KMS-11 (cell line): ENCODE results near the gene TIMP3.
"Not testable (repeated sequence)": the region's sequence is repeated elsewhere in the genome, so short reads cannot be mapped to it uniquely, and the experiment has no call there.

Experiments used
- H2AFZ ChIP-seq: fragments of 200-600 bp; sonication (generic); 2 replicates; pipeline ENCODE4 v1.6.1; 2016; ENCODE audit warnings: antibody characterized with exemption, mixed run types, low read depth
- H3K27ac ChIP-seq: fragments of 200-600 bp; sonication (generic); 2 replicates; pipeline ENCODE4 v1.6.1; 2016; ENCODE audit warnings: mild to moderate bottlenecking, mixed run types
- H3K27me3 ChIP-seq: fragments of 200-600 bp; sonication (generic); 2 replicates; pipeline ENCODE4 v1.6.1; 2017; ENCODE audit warnings: mild to moderate bottlenecking, low read depth, mixed run types, moderate library complexity; ENCODE audit not compliant: insufficient read depth
- H3K36me3 ChIP-seq: fragments of 200-600 bp; sonication (generic); 2 replicates; pipeline ENCODE4 v1.6.1; 2017; ENCODE audit warnings: mild to moderate bottlenecking, mixed run types; ENCODE audit not compliant: insufficient read depth
- H3K4me1 ChIP-seq: fragments of 200-600 bp; sonication (generic); 2 replicates; pipeline ENCODE4 v1.6.1; 2016; ENCODE audit warnings: mild to moderate bottlenecking, low read depth, mixed run types; ENCODE audit not compliant: poor library complexity, severe bottlenecking
- H3K4me2 ChIP-seq: fragments of 200-600 bp; sonication (generic); 2 replicates; pipeline ENCODE4 v1.7.0; 2016; ENCODE audit warnings: mild to moderate bottlenecking, mixed run types
- H3K4me3 ChIP-seq: fragments of 200-600 bp; sonication (generic); IDR thresholded peaks from 2 replicates; pipeline ENCODE4 v1.6.1; 2017; ENCODE audit warnings: low read depth, low read length, mixed read lengths; ENCODE audit not compliant: insufficient read depth
- H3K79me2 ChIP-seq: fragments of 200-600 bp; sonication (generic); 2 replicates; pipeline ENCODE4 v1.6.1; 2016; ENCODE audit warnings: low read depth, mixed run types; ENCODE audit not compliant: insufficient read depth
- H3K9ac ChIP-seq: fragments of 200-600 bp; sonication (generic); 2 replicates; pipeline ENCODE4 v1.6.1; 2016; ENCODE audit warnings: mild to moderate bottlenecking, mixed run types
- H4K20me1 ChIP-seq: fragments of 200-600 bp; sonication (generic); 2 replicates; pipeline ENCODE4 v1.6.1; 2016; ENCODE audit warnings: mild to moderate bottlenecking, mixed run types; ENCODE audit not compliant: insufficient read depth
- TF ChIP-seq, protein P1 (sequence below): fragments of 200-600 bp; sonication (generic); conservative IDR thresholded peaks from 2 replicates; pipeline ENCODE4 v1.6.1; 2017; ENCODE audit warnings: low read depth, mild to moderate bottlenecking, antibody characterized with exemption, low read length, moderate library complexity, mixed read lengths

The TIMP3 gene

DNA sequence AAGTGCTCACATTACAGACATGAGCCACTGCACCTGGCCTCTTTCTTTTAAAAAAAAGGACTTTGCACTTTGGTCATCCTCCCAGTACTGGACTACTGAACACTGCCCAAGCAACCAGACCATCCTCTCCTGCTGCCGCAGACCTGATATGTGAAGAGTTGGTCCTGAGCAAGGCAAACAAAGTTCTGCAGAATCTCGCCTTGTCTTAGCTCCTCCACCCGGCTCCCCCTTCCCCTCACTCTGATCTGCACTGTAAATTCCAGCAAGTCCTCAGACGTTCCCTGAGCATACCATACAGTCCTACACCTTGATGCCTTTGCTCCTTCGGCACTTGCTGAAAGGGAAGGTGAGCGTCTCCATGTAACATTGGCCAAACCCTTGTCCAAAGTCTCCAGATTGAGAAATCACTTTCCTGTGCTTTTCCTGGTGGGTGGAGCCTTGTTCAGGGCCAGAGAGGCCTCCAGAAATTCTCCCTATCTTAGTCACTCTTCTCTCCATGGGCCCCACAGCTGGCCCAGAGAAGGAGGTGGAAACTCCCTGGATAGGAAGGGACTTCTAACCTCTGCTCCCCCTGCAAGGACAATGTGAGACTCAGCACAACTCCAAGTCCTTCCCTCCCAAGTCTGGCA lies 47.0 kb upstream of the TIMP3 start:
- Histone ChIP-seq H3K27ac (no peak overlapping the region), H3K27me3 (no peaks in the 10 kb centered on the region), H3K36me3 (no peaks in the 10 kb centered on the region), H3K4me1 (no peaks in the 10 kb centered on the region), H4K20me1 (no peaks in the 10 kb centered on the region), H3K4me3 (no peak overlapping the region), H3K9ac (no peak overlapping the region), H3K4me2 (no peak overlapping the region), H3K79me2 (no peaks in the 10 kb centered on the region), H2AFZ (no peak overlapping the region)
- TF ChIP-seq, protein P1, sequence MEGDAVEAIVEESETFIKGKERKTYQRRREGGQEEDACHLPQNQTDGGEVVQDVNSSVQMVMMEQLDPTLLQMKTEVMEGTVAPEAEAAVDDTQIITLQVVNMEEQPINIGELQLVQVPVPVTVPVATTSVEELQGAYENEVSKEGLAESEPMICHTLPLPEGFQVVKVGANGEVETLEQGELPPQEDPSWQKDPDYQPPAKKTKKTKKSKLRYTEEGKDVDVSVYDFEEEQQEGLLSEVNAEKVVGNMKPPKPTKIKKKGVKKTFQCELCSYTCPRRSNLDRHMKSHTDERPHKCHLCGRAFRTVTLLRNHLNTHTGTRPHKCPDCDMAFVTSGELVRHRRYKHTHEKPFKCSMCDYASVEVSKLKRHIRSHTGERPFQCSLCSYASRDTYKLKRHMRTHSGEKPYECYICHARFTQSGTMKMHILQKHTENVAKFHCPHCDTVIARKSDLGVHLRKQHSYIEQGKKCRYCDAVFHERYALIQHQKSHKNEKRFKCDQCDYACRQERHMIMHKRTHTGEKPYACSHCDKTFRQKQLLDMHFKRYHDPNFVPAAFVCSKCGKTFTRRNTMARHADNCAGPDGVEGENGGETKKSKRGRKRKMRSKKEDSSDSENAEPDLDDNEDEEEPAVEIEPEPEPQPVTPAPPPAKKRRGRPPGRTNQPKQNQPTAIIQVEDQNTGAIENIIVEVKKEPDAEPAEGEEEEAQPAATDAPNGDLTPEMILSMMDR, result no peak

DNA sequence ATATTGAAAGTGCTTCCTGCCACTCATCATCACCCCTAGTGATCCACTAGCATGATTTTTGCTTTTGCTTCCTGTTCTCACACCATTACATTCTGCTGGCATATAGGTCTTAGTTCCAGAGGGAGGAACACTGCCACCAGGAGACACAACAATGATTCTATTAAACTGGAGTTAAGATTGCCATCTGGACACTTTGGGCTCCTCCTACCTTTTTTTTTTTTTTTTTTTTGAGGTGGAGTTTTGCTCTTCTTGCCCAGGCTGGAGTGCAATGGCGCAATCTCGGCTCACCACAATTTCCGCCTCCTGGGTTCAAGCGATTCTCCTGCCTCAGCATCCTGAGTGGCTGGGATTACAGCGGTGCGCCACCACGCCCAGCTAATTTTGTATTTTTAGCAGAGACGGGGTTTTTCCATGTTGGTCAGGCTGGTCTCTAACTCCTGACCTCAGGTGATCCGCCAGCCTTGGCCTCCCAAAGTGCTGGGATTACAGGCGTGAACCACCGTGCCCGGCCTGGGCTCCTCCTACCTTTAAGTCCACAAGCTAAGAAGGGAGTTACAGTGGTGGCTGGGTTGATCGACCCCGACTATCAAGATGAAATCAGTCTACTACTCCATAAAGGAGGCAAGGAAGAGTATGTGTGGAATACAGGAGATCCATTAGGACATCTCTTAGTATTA lies 44.3 kb upstream of the TIMP3 start:
- not testable (repeated sequence) for H3K4me2 ChIP-seq, H3K79me2 ChIP-seq, H3K36me3 ChIP-seq, H3K27ac ChIP-seq, H3K27me3 ChIP-seq, H2AFZ ChIP-seq, H3K4me1 ChIP-seq, H3K9ac ChIP-seq, H4K20me1 ChIP-seq, H3K4me3 ChIP-seq

DNA sequence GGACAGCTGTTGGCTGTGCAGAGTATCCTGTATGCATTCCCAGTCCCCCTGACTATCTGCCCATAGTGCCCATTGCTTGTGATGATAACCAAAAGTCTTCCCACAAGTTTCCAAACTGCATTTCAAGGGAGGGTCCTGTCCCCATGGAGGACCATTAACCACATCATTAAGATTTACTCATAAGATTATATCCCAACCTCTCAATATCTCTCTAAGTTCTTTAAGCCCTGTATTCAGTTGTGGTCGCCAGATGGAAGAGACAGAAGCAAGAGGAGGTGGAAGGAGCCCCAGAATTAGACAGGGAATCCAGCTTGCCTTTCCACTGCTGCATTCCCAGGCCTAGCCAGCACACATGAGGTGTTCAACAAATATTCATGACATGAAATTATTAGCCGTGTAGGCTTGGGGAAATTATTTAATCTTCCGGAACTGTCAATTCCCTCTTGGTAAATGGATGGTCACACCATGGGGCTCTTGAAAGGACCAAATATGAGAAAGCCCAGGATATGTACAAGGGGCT lies 42.6 kb upstream of the TIMP3 start:
- no peak overlapping the region for H3K4me3 ChIP-seq
- H3K4me2 ChIP-seq, result no peak overlapping the region
- H3K79me2 ChIP-seq, result no peaks in the 10 kb centered on the region
- no peak overlapping the region for H2AFZ ChIP-seq
- H3K27me3 ChIP-seq, result no peaks in the 10 kb centered on the region
- no peaks in the 10 kb centered on the region for H3K36me3 ChIP-seq
- no peaks in the 10 kb centered on the region for H4K20me1 ChIP-seq
- H3K27ac ChIP-seq, result no peak overlapping the region
- no peaks in the 10 kb centered on the region for H3K4me1 ChIP-seq
- TF ChIP-seq, protein P1, result no peak
- no peak overlapping the region for H3K9ac ChIP-seq

DNA sequence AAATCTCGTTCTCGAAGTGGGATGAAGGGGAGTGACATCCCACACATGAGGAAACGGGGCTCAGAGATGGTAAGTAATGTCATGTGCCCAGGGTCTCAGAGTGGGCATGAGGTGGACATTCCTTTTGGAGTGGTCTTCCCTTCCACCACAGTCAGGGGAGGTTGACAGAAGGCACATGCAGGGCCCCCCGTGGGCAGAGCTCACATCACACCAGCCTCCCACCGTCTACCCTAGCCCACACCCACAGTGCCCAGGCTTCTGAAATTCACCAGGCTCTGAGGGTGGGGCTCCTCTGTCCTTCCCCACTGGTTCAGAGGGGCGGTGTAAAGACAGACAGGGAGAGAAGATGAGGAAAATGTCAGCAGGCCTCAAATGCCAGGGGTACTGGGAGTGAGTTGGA lies 41.1 kb upstream of the TIMP3 start:
- no peaks in the 10 kb centered on the region for H3K27me3 ChIP-seq
- H3K4me3 ChIP-seq, result no peak overlapping the region
- TF ChIP-seq, protein P1, result no peak
- no peaks in the 10 kb centered on the region for H3K4me1 ChIP-seq
- no peaks in the 10 kb centered on the region for H4K20me1 ChIP-seq
- H2AFZ ChIP-seq, result no peak overlapping the region
- no peak overlapping the region for H3K27ac ChIP-seq
- no peaks in the 10 kb centered on the region for H3K79me2 ChIP-seq
- H3K9ac ChIP-seq, result no peak overlapping the region
- H3K36me3 ChIP-seq, result no peaks in the 10 kb centered on the region
- no peak overlapping the region for H3K4me2 ChIP-seq

DNA sequence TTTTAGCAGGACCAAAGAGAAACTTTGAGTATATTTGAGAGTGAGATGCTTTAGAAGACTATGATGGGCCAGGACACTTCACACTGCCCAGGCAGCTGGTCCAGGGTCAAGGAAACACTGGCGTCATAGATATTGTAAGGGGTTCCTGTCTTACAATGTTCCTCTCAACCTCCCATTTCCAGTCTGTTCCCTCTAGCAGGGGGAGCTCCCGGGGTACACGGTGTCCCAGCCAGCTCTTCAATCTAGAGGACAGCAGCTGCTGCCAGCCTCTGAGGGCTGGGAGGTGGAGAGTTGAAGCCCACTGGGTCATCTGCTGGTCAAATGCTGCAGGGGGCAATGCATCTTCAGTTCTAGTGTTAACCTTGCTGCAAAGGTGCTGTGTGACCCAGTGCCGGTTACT lies 40.7 kb upstream of the TIMP3 start:
- Histone ChIP-seq H2AFZ (no peak overlapping the region), H3K4me3 (no peak overlapping the region)

More for the DNA sequence above, 40.7 kb upstream of the TIMP3 start:
- Histone ChIP-seq H3K79me2 (no peaks in the 10 kb centered on the region), H3K9ac (no peak overlapping the region), H3K36me3 (no peaks in the 10 kb centered on the region), H3K4me1 (no peaks in the 10 kb centered on the region), H3K27ac (no peak overlapping the region), H3K4me2 (no peak overlapping the region), H3K27me3 (no peaks in the 10 kb centered on the region), H4K20me1 (no peaks in the 10 kb centered on the region)
- TF ChIP-seq, protein P1, result no peak
